ENCODE data around the gene KIF5C.

KIF5C gene

DNA sequence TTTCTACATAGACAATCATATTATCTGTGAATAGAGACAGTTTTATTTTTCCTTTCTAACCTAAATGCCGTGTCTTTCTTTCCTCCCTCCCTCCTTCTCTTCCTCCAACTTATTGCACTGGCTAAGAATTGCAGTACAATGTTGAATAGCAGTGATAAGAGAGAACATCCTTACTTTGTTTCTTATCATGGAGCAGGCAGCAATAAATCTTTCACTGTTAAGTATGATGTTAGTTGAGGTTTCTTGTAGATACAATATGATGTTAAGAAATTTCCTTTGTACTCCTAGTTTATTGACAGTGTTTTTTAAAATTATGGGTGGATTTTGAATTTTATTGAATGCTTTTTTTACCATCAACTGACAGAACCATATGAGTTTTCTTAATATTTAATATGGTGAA is 169.5 kb downstream of the KIF5C start:
- DNase-seq (ENCODE audit: low spot score): no peak

DNA sequence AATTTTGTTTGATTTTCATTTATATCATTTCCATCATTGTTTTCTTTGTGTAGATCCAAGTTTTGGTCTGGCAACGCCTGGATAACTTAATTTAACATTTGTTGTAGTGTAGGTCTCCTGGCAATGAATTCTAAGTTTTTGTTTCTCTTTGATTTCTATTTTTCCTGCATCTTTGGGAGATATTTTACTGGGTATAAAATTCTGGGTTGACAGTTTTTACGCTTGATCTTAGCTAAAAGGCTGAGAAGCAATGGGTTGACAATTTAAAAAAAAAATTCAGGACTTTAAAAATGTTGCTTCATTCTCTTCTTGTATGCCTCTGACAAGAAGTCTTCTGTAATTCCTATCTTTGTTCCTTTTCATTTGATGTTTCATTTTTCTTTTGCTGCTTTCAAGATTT is 172.1 kb downstream of the KIF5C start:
- DNase-seq (ENCODE audit: low spot score): no peak

DNA sequence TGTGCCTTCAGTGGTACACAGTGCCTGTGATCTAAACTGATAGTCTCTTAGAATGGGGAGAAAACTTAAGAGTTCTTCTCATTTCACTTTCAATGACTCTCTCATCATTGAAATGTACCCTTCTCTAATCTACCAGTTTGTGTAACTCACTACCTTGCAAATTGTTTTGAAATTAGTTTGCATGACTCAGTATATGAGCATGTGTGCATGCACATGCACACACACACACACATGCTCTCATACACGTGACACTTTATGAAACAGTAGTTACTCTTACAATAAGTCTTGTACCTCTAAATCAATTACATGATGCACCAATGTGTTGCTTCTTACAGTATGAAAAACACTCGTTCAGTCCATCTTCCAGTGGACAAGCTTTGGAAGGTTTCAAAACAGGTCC is 174.1 kb downstream of the KIF5C start:
- DNase-seq (ENCODE audit: low spot score): no peak

DNA sequence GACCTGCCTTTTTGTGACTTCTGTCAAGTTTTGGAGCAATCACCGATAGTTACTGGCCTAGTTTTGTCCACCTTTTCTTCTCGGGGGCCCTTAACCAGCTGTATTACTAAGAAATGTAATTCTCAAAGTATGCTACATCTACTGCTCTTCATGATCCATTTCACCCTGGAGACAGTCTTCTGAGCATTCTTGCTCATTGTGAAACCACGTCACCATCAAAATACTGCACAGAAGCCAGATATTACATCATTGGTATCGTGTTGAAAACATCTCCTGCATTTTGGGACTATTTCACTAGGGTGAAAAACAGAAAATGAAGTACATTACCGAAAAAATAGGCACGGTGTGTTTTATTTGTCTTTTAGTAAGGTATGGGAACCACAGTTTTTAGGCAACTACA is 175.2 kb downstream of the KIF5C start:
- no peak for DNase-seq (ENCODE audit: low spot score)

DNA sequence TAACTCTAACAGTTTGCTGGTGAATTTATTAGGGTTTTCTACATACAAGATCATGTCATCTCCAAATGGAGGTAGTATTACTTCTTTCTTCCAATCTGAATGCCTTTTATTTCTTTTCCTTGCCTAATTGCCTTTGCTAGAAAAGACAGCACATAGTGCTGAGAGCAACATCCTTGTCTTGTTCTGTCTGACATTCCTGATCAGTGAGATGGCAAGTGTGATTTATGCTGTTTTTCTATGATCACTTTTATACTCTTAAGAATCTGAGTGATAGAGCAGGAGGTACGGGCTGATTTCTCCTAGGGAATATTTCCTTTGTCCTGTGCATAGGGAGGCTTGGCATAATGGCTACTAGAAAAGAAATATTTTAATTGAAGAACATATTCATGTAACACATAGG is 180.7 kb downstream of the KIF5C start:
- no peak for DNase-seq (ENCODE audit: low spot score)

DNA sequence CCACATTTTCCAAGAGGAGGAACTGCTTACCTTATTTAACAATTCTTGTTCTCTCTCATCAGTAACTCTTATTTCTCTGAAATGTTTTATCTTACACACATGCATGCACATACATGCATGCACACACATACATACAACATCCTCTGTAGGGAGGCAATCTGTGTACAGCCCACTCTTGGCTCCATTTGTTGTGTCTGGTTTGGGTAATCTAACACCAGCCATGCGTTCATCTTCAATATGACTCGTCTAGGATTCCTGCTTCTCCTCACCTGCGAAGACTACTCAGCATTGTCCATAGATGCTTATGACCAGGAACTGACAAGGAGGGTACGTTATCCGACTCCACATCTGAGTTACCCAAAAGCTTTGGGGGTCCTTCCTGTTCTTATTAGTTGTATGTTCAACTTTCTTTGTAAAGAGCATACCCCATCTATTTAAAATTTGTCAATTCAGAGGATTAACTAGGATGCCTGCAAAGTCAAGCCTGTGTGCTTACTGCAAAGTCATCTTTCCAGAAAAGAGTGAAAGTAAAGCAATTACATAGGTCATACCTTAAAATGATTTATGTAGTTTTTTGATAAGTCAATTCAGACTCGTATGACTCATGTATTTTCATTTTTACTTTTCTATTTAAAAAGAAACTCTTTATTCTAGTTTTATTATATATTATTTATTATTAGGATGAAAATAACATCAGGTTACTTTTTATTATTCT is 181.7 kb downstream of the KIF5C start:
- no peak for DNase-seq (ENCODE audit: low spot score)

DNA sequence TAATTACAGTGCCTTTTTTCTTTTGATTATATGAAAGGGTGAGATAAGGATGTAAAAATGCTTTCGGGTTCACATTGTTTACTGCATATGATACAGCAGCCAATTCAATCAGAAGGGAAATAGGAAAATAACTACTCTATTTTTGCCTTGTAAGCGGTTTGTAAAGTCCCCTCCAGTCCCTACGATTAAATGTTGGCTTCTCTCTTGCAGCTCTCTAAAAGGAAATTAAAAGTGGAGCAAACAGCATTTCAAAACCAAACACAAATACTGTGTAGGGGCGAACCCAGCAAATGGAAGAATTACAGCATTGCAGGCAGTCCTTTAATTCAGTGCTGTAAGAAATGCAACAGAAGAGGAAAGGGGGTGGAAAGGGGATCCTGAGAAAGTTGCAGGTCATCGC is 182.4 kb downstream of the KIF5C start:
- no peak for DNase-seq (ENCODE audit: low spot score)

DNA sequence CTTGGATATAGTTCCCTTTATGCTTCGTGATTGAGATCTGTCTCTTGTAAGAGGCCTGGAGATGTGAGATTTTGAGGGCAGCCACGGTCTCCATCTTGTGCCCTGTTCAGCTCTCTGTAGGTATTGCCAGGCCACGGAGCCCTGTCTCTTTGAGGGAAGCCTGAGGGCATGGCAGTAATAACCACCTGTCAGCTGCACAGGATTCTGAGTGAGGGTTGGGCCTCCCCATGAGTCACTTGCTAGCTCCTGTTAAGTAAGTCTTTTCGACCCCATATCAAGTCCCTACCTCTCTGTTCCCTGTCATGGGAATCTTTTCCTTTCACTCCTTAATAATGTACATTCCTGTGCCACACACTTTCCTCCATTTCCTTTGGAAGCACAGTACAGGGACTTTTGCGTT is 183.9 kb downstream of the KIF5C start:
- DNase-seq (ENCODE audit: low spot score): no peak

DNA sequence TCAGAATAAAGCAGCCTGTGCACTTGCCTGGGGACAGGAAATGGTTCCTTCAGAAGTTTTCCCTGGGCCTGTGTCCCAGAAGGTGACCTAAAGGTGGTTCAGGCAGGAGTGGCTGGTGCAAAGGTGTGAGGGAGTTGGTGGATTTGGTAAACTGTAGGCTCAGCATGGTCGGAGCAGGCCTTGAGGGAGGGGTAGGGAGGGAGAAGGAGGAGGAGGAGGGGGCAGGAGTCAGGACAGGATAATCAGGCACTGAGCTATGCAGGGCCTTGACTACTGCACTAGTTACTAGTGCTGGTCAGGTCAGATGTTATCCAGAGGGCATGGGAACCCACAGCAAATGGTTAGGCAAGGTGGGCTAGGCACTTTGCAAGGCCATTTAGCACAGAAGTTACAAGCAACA is 184.8 kb downstream of the KIF5C start:
- no peak for DNase-seq (ENCODE audit: low spot score)

DNA sequence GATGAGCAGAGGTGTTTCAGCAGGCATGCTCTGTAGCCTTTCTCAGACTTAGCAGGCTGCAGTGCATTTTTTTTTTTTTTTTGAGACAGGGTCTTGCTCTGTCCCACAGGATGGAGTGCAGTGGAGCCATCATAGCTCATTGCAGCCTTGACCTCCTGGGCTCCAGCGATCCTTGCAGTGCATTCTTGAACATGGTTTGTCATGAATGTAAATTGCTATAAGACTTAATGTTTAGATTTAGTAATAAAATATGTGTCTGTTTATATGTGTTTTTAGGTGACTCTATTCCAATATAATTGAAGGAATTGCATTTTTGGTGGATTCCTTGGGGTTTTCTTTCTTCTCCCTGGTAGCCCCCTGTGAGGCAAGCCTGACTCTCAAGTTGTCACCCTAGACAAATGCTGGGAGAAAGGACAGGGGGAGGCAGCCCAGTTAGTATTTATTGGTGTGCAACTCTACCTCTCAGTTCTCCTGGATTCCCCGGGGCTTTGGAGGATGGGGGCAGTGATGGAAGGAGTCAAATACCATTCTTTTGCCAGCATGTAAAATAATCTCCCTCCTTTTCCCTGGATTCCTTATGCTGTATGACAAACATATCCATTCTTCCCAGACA is 186.2 kb downstream of the KIF5C start:
- no peak for DNase-seq (ENCODE audit: low spot score)

DNA sequence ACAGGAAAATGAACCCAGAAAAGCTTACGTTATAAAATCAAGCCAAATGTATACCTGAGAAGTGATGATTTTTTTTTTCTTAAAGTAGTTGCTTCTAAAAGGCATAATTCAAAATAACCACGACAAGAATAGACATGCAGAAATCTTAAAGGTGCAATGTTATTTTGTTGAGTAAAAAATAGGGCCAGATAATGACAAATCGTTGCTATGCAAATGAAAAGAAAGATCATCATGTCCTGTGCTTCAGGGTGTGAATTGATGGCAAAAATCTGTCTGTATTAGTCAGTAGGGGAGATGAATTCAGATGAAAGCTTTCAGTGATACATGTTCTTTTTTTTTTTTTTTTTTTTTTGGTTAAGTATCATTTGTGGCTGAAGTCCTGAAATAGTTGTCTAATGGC is 187.5 kb downstream of the KIF5C start:
- no peak for DNase-seq (ENCODE audit: low spot score)

DNA sequence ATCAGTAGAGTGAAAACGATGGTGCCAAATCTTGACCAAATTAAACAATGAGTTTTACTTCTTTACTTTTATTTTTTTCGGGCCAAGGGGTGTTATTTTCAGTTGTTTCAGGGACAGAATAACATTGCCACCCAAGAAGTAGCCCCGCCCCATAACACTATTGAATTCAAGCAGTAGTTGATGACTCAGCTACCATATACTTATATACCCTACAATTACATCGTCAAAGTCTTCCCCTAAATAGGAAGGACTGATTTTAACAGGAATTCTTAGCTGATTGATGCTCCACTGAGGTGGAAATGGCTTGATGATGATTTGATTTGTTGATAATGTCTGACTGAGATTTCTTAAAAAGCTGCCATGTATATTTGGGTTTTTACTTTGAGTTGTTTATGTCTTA is 188.2 kb downstream of the KIF5C start:
- DNase-seq (ENCODE audit: low spot score): no peak

DNA sequence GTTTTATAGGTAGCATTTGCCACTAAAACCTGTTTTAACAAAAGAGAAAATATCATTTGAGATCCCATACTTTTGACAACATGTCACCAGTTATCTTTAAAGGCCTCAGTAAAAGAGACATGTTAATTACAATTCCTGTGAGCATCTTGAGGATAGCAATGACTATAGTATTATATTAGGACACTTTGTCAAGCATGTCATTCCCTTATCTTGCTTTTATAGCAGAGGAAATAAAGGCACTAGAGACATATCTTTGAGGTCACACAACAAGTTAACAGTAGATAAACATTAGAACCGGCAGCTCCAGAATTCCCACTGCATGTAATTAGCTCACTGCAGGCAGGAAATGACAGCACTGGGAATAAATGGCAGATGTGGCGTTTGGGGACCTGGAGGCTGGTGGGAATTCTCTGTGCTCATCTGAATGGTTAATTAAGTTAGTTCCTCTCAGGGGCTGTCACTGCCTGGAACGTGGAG is 189.4 kb downstream of the KIF5C start:
- DNase-seq (ENCODE audit: low spot score): no peak

DNA sequence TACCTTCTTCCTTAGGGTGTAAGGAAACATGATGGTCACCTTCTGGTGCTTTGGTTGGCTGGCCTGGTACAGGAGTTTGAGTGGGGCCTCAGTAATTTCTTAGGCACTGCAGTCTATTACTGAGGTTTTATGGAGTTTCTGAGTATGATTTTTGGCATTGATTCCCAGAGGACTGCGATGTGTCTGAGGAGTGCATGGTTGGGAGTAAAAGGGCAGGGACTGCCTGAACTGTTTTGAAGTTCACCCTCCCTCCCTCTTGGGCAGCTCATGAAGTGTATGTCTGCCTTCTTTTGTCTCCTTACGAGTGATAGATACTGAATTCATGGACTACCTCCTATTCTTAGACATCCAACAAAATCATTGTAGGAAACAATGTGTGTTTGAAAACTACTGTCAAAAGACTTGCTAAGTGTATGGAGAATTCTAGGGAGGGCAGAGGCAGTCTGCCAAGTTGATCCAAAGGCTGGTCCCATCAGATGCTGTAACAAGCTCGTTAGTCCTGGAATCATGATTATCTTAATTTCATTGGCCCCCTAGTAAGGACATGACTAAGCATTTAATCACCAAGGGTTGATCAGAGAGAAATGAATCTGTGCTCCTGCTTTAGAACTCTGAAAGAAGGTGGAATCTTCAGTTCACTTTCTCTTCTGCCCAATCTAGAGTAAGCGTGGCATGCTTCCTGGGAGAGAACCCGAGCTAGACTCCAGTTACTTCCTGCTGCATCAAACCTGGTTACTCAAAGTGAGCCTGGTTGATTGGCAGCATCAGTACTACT is 190.0 kb downstream of the KIF5C start:
- no peak for DNase-seq (ENCODE audit: low spot score)

DNA sequence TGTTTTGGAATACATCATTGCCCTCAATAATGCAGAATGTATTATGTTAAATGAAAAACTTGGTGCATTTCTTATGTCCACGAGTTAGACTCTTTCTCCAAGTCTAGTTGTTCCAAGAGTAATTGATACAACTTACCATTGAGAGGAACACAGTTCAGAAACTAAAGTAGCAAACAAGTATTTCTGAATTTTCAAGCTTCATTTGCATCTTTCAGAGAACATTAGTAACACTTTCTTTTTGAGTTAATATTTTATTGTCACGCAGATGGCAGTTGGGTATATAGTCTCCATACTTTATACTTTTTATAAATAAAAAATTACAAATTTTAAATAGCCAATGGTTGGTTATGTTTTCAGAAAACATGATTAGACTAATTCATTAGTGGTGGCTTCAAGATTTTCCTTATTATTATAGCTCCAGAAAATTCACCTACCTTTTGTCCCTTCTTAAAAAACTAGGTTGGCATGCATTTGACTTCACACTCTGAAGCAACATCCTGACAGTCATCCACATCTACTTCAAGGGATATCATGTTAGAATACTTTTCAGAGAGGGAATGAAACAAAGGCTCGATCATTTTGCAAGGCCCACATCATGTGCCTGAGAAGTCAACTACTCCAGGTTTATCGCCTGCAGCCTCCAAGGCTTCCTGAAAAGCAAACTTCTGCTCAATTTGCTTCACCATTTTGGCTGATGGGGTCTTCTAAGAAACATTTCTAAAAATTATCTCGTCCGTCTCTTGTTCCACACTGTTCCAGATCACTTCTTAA is 193.4 kb downstream of the KIF5C start:
- no peak for DNase-seq (ENCODE audit: low spot score)

DNA sequence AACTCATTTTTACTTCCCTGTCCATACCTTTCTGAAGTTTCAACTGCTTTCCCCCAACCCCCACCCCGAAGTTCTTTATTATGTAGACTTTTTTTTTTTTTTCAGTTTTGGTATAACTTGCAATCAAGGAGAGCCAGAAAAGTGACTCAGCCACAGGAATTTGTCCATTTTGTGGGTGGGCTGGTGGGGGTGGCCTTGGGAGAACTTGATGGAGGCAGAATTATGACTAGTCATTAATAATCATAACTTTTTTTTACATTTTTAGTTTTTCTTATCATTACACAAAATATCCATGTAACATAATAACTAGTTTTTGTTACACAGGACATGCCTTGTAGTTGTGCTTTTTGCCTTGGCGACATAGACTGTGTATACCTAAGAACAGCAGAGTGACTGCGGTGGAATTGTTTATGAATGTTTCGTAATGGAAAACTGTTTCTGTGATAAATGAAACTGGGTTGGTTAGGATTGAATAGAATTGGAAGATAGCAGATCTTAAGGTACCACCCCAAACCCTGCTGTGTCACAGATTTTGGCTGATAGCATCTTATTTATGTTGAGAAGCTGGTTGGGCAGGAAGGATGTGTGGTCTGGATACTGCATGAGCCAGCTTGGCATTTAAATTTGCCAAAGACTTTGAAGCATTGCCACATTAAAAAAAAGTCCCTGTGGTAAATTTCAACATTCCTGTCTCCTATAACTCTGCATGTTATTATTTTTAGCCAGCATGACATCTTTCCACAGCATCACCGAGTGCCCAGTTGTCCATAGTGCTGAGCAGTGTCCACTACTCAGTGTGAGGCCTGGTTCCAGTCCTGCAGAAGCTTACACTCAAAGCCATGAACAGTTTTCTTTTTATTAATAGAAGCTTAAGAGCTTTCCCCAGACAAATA is 194.2 kb downstream of the KIF5C start:
- no peak for DNase-seq (ENCODE audit: low spot score)

DNA sequence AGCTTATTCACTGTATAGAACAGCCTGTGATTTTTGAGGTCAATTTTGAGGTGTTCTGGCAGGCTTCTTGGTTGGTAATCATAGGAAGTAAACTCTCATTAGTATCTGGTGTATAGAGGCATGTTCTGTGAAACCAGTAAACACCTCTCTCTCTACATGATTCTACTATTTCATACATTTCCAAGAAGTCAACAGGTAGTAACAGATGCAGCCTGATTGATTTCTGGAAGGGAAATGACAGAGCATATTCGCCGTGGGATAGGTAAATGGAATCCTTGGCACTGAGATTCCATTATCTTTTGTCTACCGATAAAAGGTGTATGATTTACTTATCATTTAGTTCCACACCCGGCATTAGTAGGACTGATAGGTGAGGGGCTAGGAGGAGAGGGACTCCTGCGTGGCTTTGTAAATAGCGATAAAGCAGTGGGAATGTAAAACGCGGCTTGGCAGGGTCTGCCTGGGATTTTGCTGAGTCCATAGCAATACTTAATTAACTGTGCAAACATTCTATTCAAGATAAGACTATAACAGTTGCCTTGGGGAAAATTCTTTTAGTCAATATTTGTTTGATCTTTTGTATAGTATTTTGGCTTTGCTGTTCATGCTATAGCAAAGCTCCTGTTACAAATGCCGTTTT is 195.8 kb downstream of the KIF5C start:
- no peak for DNase-seq (ENCODE audit: low spot score)

DNA sequence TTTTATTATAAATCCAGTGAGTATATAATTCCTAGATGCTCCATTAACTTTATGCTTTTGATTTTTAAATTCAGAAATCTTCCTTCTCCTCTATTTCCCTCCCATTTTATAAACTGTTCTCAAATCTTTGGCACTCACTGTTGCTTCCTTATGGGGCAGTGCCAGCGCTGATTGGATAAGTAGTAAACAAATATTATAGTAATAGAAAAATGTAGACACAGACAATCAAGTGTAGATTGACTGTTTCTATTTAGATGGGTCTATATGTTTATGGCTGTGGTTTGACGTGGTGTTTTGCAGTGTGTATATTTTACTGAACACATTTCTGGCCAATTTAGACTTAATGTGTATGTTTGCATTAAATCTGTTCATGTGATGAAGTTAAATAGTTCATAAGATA is 200.1 kb downstream of the KIF5C start:
- no peak for DNase-seq (ENCODE audit: low spot score)

DNA sequence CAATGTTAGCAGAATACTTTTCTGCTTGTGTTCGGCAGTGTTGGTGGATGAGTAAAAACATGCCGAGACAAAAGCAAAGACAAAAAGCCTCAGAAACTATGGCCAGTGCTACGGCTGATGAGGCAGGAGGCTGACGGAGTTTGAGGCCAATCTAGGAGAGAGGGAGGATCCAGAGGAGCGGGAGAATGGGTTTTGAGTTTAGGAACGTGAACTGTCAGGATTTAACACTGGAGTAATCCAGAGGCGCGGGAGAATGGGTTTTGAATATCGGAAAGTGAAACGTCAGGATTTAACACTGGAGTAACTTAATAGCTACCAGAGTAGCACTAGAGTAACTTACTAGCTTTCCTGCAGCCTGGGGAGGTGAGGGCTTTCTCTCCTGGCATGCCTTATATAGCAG is 200.8 kb downstream of the KIF5C start:
- DNase-seq (ENCODE audit: low spot score): no peak
